Raji (cell line): ENCODE data around the gene MPIG6B.

Experiments used
- POLR2A ChIP-seq: IDR thresholded peaks from 2 replicates; pipeline ENCODE4 v1.6.1; 2011; ENCODE audit warnings: low read depth, low read length, control low read depth; ENCODE audit not compliant: insufficient read depth

The MPIG6B gene

GRCh38 chr6:31723245-31723979 lies at the start of gene MPIG6B:
Gene MPIG6B, plus strand, starts transcription at chr6:31723373. Its CDS starts 11 bp downstream, at chr6:31723384.
- TF ChIP-seq POLR2A: no peak

- TF ChIP-seq POLR2A: no peak
Measured at GRCh38 chr6:31676322-31676903, 46.8 kb upstream of the MPIG6B start.

- TF ChIP-seq POLR2A: no peak
Measured at GRCh38 chr6:31676904-31677303, 46.3 kb upstream of the MPIG6B start.

GRCh38 chr6:31677955-31678354 lies 45.2 kb upstream of the MPIG6B start:
- no peak for TF ChIP-seq POLR2A

GRCh38 chr6:31680226-31681134 lies 42.7 kb upstream of the MPIG6B start, which contains the start of gene LY6G5C:
Gene LY6G5C, minus strand, starts transcription at chr6:31681067. Its CDS starts 694 bp downstream, at chr6:31680373.
- TF ChIP-seq POLR2A: 0 out of 2 replicates have a peak, but pooled peaks have one; percentile 10

GRCh38 chr6:31681135-31681671 lies 42.0 kb upstream of the MPIG6B start:
- TF ChIP-seq POLR2A: no peak

- no peak for TF ChIP-seq POLR2A
Measured at GRCh38 chr6:31683591-31683990, 39.6 kb upstream of the MPIG6B start.

- TF ChIP-seq POLR2A: no peak
Measured at GRCh38 chr6:31686483-31686882, 36.7 kb upstream of the MPIG6B start.

- no peak for TF ChIP-seq POLR2A
Measured at GRCh38 chr6:31687321-31687720, 35.9 kb upstream of the MPIG6B start.

GRCh38 chr6:31687860-31688693 lies 35.1 kb upstream of the MPIG6B start:
- TF ChIP-seq POLR2A: no peak

GRCh38 chr6:31689249-31690110 lies 33.7 kb upstream of the MPIG6B start:
- TF ChIP-seq POLR2A: no peak

- no peak for TF ChIP-seq POLR2A
Measured at GRCh38 chr6:31690231-31691077, 32.7 kb upstream of the MPIG6B start.

GRCh38 chr6:31691078-31691463 lies 32.1 kb upstream of the MPIG6B start:
- TF ChIP-seq POLR2A: no peak

GRCh38 chr6:31691564-31692108 lies 31.5 kb upstream of the MPIG6B start:
- no peak for TF ChIP-seq POLR2A
